H1 (cell line): ENCODE data around the gene FAR2. TPM values are rescaled to one million over a fixed set of nuclear protein-coding genes. Genes with fewer than 3 reads are reported as not detected.

Experiments
- FOSL1 ChIP-seq: IDR thresholded peaks from 2 replicates; pipeline ENCODE4 v1.6.1; 2011; ENCODE audit warnings: mild to moderate bottlenecking, low read depth, low read length, moderate library complexity; ENCODE audit not compliant: insufficient read depth
- polyA plus RNA-seq, 7 experiments: library from polyadenylated mRNA; depleted of rRNA in 3 of 7; stranded (reverse) in 5 of 7; unstranded in 2 of 7; fragments of >200 nt in 5 of 7; fragments of 200-250 nt in 2 of 7; gene quantifications; 1 replicate in 5 of 7; 2 replicates in 1 of 7; 4 replicates in 1 of 7; pipeline versions ENCODE4 v1.2.1 to v1.2.3, GENCODE V29; 2011 to 2013; ENCODE audit warnings: missing spikeins in 2 of 7, mixed read lengths in 2 of 7
- total RNA-seq: library from RNA; stranded (reverse); fragmentation: NEBNext Ultra II Directional; extraction: Animal tissue kit (Norgen Biotek cat#: 25700); gene quantifications from 2 replicates; pipeline ENCODE4 v1.2.1, GENCODE V29; 2021

FAR2 gene
- total and polyA plus RNA-seq, 2 of the 8 experiments (the other 6 are each of a cell fraction or from before 2014, with no cell fraction given), result 24.0 to 24.1 TPM

DNA sequence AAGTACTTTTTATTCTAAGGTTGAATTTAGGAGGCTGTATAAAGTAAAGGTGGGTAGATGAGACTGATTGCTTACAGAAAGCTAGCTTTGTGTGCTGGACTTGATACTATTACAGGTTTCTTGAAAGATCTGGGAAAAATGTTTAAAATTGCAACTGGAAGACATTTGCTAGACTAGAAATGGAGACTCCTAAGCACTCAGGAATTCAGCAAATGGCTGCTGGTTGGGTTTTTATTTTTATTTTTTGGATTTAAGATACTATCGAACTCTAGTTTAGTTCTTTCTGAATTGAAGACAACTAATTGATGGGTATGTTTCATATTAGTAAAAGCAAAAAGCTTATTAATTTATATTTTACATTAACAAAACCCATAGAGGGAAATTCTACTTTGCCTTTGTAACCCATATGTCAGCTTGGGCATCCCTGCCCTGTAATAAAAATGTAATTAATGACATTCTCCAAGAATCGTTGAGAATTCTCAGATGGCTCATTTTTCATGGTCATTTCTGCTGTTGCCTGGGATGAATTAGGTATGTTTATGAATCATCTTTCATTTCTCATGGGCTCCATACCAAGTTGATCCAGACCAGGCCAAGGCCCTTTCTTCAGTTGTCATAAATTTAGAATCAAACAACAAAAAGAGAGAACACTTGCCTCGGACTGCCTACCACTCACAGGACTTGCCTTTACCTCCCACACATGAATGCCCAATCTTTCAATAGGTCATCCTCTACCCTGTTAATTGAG is 129.8 kb downstream of the FAR2 start (continued):
- TF ChIP-seq FOSL1, result no peak
